DOHH2 (cell line): Measurements from ENCODE around the gene LSS.
"Not testable (repeated sequence)": the region's sequence is repeated elsewhere in the genome, so short reads cannot be mapped to it uniquely, and the experiment has no call there.

Experiments used
- H3F3A ChIP-seq: fragments of 200-600 bp; sonication (generic), shearing (Covaris generic); 2 replicates; pipeline ENCODE4 v1.6.0; 2016; ENCODE audit warnings: antibody characterized with exemption, mild to moderate bottlenecking; ENCODE audit not compliant: control insufficient read depth, insufficient read depth
- H3K27ac ChIP-seq: fragments of 200-600 bp; sonication (generic); 2 replicates; pipeline ENCODE4 v1.5.1; 2014; ENCODE audit warnings: low read depth, mild to moderate bottlenecking, low read length, moderate library complexity
- H3K27me3 ChIP-seq: fragments of 200-600 bp; sonication (generic); 2 replicates; pipeline ENCODE4 v1.6.1; 2014; ENCODE audit warnings: mild to moderate bottlenecking, low read length, mixed read lengths; ENCODE audit not compliant: control insufficient read depth
- H3K36me3 ChIP-seq: fragments of 200-600 bp; sonication (generic); 2 replicates; pipeline ENCODE4 v1.6.1; 2014; ENCODE audit warnings: mild to moderate bottlenecking, low read length, moderate library complexity, mixed read lengths; ENCODE audit not compliant: control insufficient read depth
- H3K4me1 ChIP-seq: fragments of 200-600 bp; sonication (generic); 2 replicates; pipeline ENCODE4 v1.6.1; 2014; ENCODE audit warnings: mild to moderate bottlenecking, low read length, mixed read lengths; ENCODE audit not compliant: control insufficient read depth
- H3K4me2 ChIP-seq: fragments of 200-600 bp; sonication (generic); 2 replicates; pipeline ENCODE4 v1.6.0; 2014; ENCODE audit warnings: mild to moderate bottlenecking, low read length, moderate library complexity
- H3K4me3 ChIP-seq: fragments of 200-600 bp; sonication (generic); 2 replicates; pipeline ENCODE4 v1.5.1; 2014; ENCODE audit warnings: mild to moderate bottlenecking, low read length, mixed read lengths
- H3K79me2 ChIP-seq: fragments of 200-600 bp; sonication (generic); 2 replicates; pipeline ENCODE4 v1.6.1; 2014; ENCODE audit warnings: mild to moderate bottlenecking, low read length, mixed read lengths; ENCODE audit not compliant: control insufficient read depth
- H3K9me2 ChIP-seq: fragments of 200-600 bp; sonication (generic); replicated peaks from 2 replicates; pipeline ENCODE4 v1.6.1; 2014; ENCODE audit warnings: mild to moderate bottlenecking, low read length, mixed read lengths; ENCODE audit not compliant: control insufficient read depth
- H3K9me3 ChIP-seq: fragments of 200-600 bp; sonication (generic); 2 replicates; pipeline ENCODE4 v1.6.1; 2014; ENCODE audit warnings: antibody characterized with exemption, low read length, mixed read lengths; ENCODE audit not compliant: control insufficient read depth, insufficient read depth
- H4K20me1 ChIP-seq: fragments of 200-600 bp; sonication (generic); 2 replicates; pipeline ENCODE4 v1.6.0; 2014; ENCODE audit warnings: low read depth, mild to moderate bottlenecking, antibody characterized with exemption, low read length, moderate library complexity; ENCODE audit not compliant: control insufficient read depth, insufficient read depth
- EZH2phosphoT487 ChIP-seq: fragments of 200-600 bp; sonication (generic); IDR thresholded peaks from 2 replicates; pipeline ENCODE4 v1.6.1; 2017; ENCODE audit warnings: borderline replicate concordance, mild to moderate bottlenecking, antibody characterized with exemption, low read length, moderate library complexity, mixed read lengths
- TF ChIP-seq, protein P1 (sequence below): fragments of 200-600 bp; sonication (generic); IDR thresholded peaks from one replicate; pipeline ENCODE4 v1.5.1; 2014; ENCODE audit warnings: antibody characterized with exemption, mild to moderate bottlenecking, low read depth, low read length; ENCODE audit not compliant: poor library complexity, severe bottlenecking

Gene LSS

DNA sequence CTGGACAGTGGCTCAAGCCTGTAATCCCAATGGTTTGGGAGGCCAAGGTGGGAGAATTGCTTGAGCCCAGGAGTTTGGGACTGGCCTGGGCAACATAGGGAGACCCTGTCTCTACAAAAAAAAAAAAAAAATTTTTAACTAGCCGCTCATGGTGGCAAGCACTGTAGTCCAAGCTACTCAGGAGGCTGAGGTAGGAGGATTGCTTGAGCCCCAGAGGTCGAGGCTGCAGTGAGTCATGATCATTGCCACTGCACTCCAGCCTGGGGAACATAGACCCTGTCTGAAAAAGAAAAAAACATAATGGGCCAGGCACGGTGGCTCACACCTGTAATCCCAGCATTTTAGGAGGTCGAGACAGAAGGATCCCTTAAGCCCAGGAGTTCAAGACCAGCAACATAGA is 49.6 kb downstream of the LSS start:
- Histone ChIP-seq H4K20me1 (no peaks in the 10 kb centered on the region), H3K4me3 (no peak overlapping the region), H3K4me1 (peaks cover 5% of the 10 kb centered on the region; the same call in 1 of the 2 replicates), H3K79me2 (no peaks in the 10 kb centered on the region), H3K27me3 (peaks cover 5% of the 10 kb centered on the region; the same call in 1 of the 2 replicates), H3K36me3 (no peaks in the 10 kb centered on the region), H3K9me2 (no peaks in the 10 kb centered on the region), H3K9me3 (0 out of 2 replicates have a peak, but pooled peaks cover 4% of the 10 kb centered on the region), H3F3A (no peaks in the 10 kb centered on the region), H3K27ac (no peak overlapping the region), H3K4me2 (no peak overlapping the region)
- TF ChIP-seq, protein P1, sequence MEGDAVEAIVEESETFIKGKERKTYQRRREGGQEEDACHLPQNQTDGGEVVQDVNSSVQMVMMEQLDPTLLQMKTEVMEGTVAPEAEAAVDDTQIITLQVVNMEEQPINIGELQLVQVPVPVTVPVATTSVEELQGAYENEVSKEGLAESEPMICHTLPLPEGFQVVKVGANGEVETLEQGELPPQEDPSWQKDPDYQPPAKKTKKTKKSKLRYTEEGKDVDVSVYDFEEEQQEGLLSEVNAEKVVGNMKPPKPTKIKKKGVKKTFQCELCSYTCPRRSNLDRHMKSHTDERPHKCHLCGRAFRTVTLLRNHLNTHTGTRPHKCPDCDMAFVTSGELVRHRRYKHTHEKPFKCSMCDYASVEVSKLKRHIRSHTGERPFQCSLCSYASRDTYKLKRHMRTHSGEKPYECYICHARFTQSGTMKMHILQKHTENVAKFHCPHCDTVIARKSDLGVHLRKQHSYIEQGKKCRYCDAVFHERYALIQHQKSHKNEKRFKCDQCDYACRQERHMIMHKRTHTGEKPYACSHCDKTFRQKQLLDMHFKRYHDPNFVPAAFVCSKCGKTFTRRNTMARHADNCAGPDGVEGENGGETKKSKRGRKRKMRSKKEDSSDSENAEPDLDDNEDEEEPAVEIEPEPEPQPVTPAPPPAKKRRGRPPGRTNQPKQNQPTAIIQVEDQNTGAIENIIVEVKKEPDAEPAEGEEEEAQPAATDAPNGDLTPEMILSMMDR: no peak
- no peak for TF ChIP-seq EZH2phosphoT487

DNA sequence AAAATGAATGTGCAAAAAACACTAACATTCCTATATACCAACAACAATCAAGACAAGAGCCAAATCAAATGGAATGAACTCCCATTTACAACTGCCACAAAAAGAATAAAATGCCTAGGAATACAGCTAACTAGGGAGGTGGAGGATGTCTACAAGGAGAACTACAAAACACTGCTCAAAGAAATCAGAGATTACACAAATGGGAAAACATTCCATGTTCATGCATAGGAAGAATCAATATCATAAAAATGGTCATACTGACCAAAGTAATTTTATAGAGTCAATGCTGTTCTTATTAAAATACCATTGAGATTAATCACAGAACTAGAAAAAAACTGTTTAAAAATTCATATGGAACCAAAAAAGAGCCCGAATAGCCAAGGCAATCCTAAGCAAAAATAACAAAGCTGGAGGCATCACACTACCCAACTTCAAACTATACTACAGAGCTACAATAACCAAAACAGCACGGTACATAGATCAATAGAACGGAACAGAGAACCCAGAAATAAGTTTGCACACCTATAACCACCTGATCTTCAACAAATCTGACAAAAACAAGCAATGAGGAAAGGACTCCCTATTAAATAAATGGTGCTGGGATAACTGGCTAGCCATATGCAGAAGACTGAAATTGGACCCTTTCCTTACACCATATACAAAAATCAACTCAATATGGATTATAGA is 52.0 kb downstream of the LSS start:
- H3K27ac ChIP-seq, H3K9me2 ChIP-seq, H3K36me3 ChIP-seq, H3K79me2 ChIP-seq, H4K20me1 ChIP-seq, H3K4me1 ChIP-seq, H3F3A ChIP-seq, H3K9me3 ChIP-seq, H3K27me3 ChIP-seq, H3K4me2 ChIP-seq, H3K4me3 ChIP-seq: not testable (repeated sequence)

DNA sequence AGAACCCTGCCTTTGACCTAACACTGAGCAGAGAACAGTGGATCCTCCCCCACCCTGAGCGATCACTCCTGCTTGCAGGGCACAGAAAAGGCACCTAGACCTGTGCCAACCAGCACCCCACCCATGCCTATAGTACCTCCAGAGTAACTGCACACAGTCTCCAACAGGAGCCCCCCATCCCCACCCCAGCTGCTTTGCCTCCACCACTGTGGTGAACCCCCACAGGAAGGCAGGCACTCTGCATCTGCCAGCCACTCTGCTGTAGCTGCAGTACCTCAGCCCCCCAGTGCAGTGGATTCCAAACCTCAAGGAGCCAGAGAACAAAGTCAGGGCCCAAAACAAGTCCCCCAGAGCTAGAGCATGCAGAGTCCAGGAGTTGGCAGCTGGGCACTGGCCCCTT is 55.0 kb downstream of the LSS start:
- Histone ChIP-seq H3F3A (no peaks in the 10 kb centered on the region), H3K27me3 (peaks cover 5% of the 10 kb centered on the region; the same call in 1 of the 2 replicates), H3K4me3 (no peak overlapping the region), H3K79me2 (no peaks in the 10 kb centered on the region), H3K27ac (no peak overlapping the region), H3K9me3 (0 out of 2 replicates have a peak, but pooled peaks cover 4% of the 10 kb centered on the region), H3K9me2 (no peaks in the 10 kb centered on the region), H3K4me2 (no peak overlapping the region), H3K36me3 (no peaks in the 10 kb centered on the region), H3K4me1 (peaks cover 8% of the 10 kb centered on the region; the same call in 1 of the 2 replicates), H4K20me1 (no peaks in the 10 kb centered on the region)
- TF ChIP-seq, protein P1: no peak
- no peak for TF ChIP-seq EZH2phosphoT487

DNA sequence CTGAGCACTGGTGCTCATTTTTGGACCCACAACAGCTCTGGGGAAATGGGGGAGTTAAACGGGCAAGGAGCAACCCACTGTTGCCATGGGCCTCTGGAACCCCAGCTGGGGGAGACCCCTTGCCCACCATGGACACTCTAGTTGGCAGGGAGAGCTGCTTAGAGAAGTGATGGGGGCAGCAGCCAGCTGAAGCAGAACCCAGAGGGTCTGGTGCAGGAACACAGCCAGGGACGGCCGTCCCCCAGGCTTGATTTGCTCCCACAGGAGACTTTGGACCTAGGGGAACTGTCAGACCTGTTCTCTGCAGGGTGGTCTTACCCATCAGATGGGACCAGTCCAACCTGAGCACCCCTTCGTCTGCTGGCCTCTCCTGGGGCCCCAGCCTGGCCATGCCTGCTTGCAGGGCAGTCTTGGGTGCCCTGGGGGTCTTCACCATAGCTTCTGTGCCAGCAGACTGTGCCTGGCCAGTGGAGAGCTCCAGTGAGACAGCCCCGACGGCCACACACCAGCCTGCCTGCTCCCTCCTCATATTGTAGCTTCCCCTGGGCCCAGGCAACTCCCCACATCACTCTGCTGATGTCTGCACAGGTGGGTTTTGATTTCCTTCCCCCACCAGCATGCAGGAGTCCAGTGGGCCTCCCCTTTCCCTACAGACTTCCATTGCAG is 55.6 kb downstream of the LSS start:
- no peaks in the 10 kb centered on the region for H3K36me3 ChIP-seq
- peaks cover 5% of the 10 kb centered on the region; the same call in 1 of the 2 replicates for H3K27me3 ChIP-seq
- H3K27ac ChIP-seq: no peak overlapping the region
- no peaks in the 10 kb centered on the region for H4K20me1 ChIP-seq
- 0 out of 2 replicates have a peak, but pooled peaks cover 4% of the 10 kb centered on the region for H3K9me3 ChIP-seq
- peaks cover 8% of the 10 kb centered on the region; the same call in 1 of the 2 replicates for H3K4me1 ChIP-seq
- TF ChIP-seq, protein P1: no peak
- TF ChIP-seq EZH2phosphoT487: no peak
- no peaks in the 10 kb centered on the region for H3K79me2 ChIP-seq
- no peaks in the 10 kb centered on the region for H3F3A ChIP-seq
- H3K9me2 ChIP-seq: no peaks in the 10 kb centered on the region
- H3K4me3 ChIP-seq: no peak overlapping the region
- H3K4me2 ChIP-seq: no peak overlapping the region
